ENCODE data around the gene OR52H1. TPM values are rescaled to one million over a fixed set of nuclear protein-coding genes. Genes with fewer than 3 reads are reported as not detected.

OR52H1 gene
- polyA plus RNA-seq, 2 of the 4 experiments (the other 2 are of a cell fraction): not detected

DNA sequence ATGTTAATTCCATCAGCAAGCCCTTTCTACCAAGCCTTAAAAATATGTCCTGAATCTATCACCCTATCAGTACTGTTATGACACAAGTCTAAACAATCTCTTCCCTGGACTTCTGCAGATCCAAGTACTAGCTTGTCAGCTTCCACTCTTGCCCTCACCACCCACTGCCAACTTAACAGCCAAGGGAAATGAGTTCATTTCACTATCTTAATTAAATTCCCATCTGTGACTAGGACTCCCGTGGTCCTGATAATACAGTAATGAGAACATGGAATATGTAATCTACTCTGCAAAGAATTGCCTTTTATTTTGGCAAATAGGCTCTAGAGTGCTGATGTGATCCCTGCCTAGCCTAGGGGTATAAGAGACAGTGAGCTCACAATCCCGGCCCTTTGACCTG is 48.7 kb downstream of the OR52H1 start:
- Histone ChIP-seq H3K4me3 (no peak overlapping the region), H3K27ac (no peak overlapping the region), H3K4me1 (no peaks in the 10 kb centered on the region), H3K9me3 (no peaks in the 10 kb centered on the region), H3K4me2 (no peak overlapping the region)
- ATAC-seq (no peak), DNase-seq (ENCODE audit: low read depth in 1 of 2, low spot score in 1 of 2) (no peak), FAIRE-seq (no peak)
- ChIA-PET CTCF (interaction anchor here (1.2 kb wide), 1 partner anchor 10 kb away, joined by 3 read pairs; no protein-coding TSS in a partner anchor), POLR2A (no interaction called here)
- no peak for TF ChIP-seq RCOR1 (IDR thresholded peaks at IDR 0.05; ENCODE audit: low read depth, low read length)
- no peak for TF ChIP-seq ZFP36 (IDR thresholded peaks at IDR 0.05; ENCODE audit: borderline replicate concordance, partially characterized antibody)
- TF ChIP-seq MYC (IDR thresholded peaks at IDR 0.05; ENCODE audit: borderline replicate concordance, low read length): no peak
- TF ChIP-seq JUN (IDR thresholded peaks at IDR 0.05): no peak
- TF ChIP-seq EHF (CRISPR knock-in tag; IDR thresholded peaks at IDR 0.05): no peak
- no peak for TF ChIP-seq NFE2L2 (conservative IDR thresholded peaks at IDR 0.05; ENCODE audit: low read length)
- no peak for TF ChIP-seq FOXS1 (CRISPR knock-in tag; IDR thresholded peaks at IDR 0.05)
- TF ChIP-seq CHD4 (IDR thresholded peaks at IDR 0.05; ENCODE audit: borderline replicate concordance): no peak
- no peak for TF ChIP-seq TFCP2L1 (CRISPR knock-in tag; IDR thresholded peaks at IDR 0.05)
- TF ChIP-seq HEYL (CRISPR knock-in tag; IDR thresholded peaks at IDR 0.05): no peak
- TF ChIP-seq, protein P1, sequence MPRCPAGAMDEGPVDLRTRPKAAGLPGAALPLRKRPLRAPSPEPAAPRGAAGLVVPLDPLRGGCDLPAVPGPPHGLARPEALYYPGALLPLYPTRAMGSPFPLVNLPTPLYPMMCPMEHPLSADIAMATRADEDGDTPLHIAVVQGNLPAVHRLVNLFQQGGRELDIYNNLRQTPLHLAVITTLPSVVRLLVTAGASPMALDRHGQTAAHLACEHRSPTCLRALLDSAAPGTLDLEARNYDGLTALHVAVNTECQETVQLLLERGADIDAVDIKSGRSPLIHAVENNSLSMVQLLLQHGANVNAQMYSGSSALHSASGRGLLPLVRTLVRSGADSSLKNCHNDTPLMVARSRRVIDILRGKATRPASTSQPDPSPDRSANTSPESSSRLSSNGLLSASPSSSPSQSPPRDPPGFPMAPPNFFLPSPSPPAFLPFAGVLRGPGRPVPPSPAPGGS (IDR thresholded peaks at IDR 0.05): no peak
- WGBS (ENCODE audit: missing lambda C conversion rate): 10% methylated on average over 2 of the region's 2 CpGs

Other genes with a start within 250 kb of the OR52H1 start
- 0.11 TPM in 1 of 2 replicates, not detected in the other for gene OR51B4, start 246.6 kb downstream of the OR52H1 start, polyA plus RNA-seq (2011; rRNA removed)
- gene OR51B4, start 246.6 kb downstream of the OR52H1 start, polyA plus RNA-seq (2017; fragmentation: RNase III; extraction: RNeasy Plus Mini Kit Qiagen cat#74134 plus additional on column Dnase treatment): not detected in 3 replicates
- not detected in 2 replicates for gene OR51B2, start 224.2 kb downstream of the OR52H1 start, polyA plus RNA-seq (2011; rRNA removed)
- not detected in 3 replicates for gene OR51B2, start 224.2 kb downstream of the OR52H1 start, polyA plus RNA-seq (2017; fragmentation: RNase III; extraction: RNeasy Plus Mini Kit Qiagen cat#74134 plus additional on column Dnase treatment)
- gene OR51B5, start 205.0 kb downstream of the OR52H1 start, polyA plus RNA-seq (2011; rRNA removed): 0.09 and 0.19 TPM in 2 replicates
- 0.06 to 0.10 TPM in 2 of 3 replicates, not detected in the other for gene OR51B5, start 205.0 kb downstream of the OR52H1 start, polyA plus RNA-seq (2017; fragmentation: RNase III; extraction: RNeasy Plus Mini Kit Qiagen cat#74134 plus additional on column Dnase treatment)
- not detected in 2 replicates for gene OR51B6, start 197.0 kb downstream of the OR52H1 start, polyA plus RNA-seq (2011; rRNA removed)
- gene OR51B6, start 197.0 kb downstream of the OR52H1 start, polyA plus RNA-seq (2017; fragmentation: RNase III; extraction: RNeasy Plus Mini Kit Qiagen cat#74134 plus additional on column Dnase treatment): not detected in 3 replicates
- not detected in 2 replicates for gene OR51M1, start 164.7 kb downstream of the OR52H1 start, polyA plus RNA-seq (2011; rRNA removed)
- gene OR51M1, start 164.7 kb downstream of the OR52H1 start, polyA plus RNA-seq (2017; fragmentation: RNase III; extraction: RNeasy Plus Mini Kit Qiagen cat#74134 plus additional on column Dnase treatment): not detected in 3 replicates
- gene OR51Q1, start 126.4 kb downstream of the OR52H1 start, polyA plus RNA-seq (2011; rRNA removed): not detected in 2 replicates
- not detected in 3 replicates for gene OR51Q1, start 126.4 kb downstream of the OR52H1 start, polyA plus RNA-seq (2017; fragmentation: RNase III; extraction: RNeasy Plus Mini Kit Qiagen cat#74134 plus additional on column Dnase treatment)
- gene OR51I1, start 107.0 kb downstream of the OR52H1 start, polyA plus RNA-seq (2011; rRNA removed): not detected in 2 replicates
- not detected in 3 replicates for gene OR51I1, start 107.0 kb downstream of the OR52H1 start, polyA plus RNA-seq (2017; fragmentation: RNase III; extraction: RNeasy Plus Mini Kit Qiagen cat#74134 plus additional on column Dnase treatment)
- not detected in 2 replicates for gene OR51I2, start 99.2 kb downstream of the OR52H1 start, polyA plus RNA-seq (2011; rRNA removed)
- gene OR51I2, start 99.2 kb downstream of the OR52H1 start, polyA plus RNA-seq (2017; fragmentation: RNase III; extraction: RNeasy Plus Mini Kit Qiagen cat#74134 plus additional on column Dnase treatment): not detected in 3 replicates
- gene OR52D1, start 59.9 kb downstream of the OR52H1 start, polyA plus RNA-seq (2011; rRNA removed): not detected in 2 replicates
- not detected in 3 replicates for gene OR52D1, start 59.9 kb downstream of the OR52H1 start, polyA plus RNA-seq (2017; fragmentation: RNase III; extraction: RNeasy Plus Mini Kit Qiagen cat#74134 plus additional on column Dnase treatment)
- gene UBQLN3, start 38.6 kb downstream of the OR52H1 start, polyA plus RNA-seq (2011; rRNA removed): not detected in 2 replicates
- not detected in 3 replicates for gene UBQLN3, start 38.6 kb downstream of the OR52H1 start, polyA plus RNA-seq (2017; fragmentation: RNase III; extraction: RNeasy Plus Mini Kit Qiagen cat#74134 plus additional on column Dnase treatment)
- gene UBQLNL, start 31.8 kb downstream of the OR52H1 start, polyA plus RNA-seq (2011; rRNA removed): 0.41 and 0.71 TPM in 2 replicates
- gene UBQLNL, start 31.8 kb downstream of the OR52H1 start, polyA plus RNA-seq (2017; fragmentation: RNase III; extraction: RNeasy Plus Mini Kit Qiagen cat#74134 plus additional on column Dnase treatment): 0.06 to 0.13 TPM (median 0.12 TPM) in 3 replicates
- not detected in 2 replicates for gene OR52B6, start 32.3 kb upstream of the OR52H1 start, polyA plus RNA-seq (2011; rRNA removed)
- not detected in 3 replicates for gene OR52B6, start 32.3 kb upstream of the OR52H1 start, polyA plus RNA-seq (2017; fragmentation: RNase III; extraction: RNeasy Plus Mini Kit Qiagen cat#74134 plus additional on column Dnase treatment)
- 44.1 and 52.8 TPM in 2 replicates for gene TRIM6, start 48.1 kb upstream of the OR52H1 start, polyA plus RNA-seq (2011; rRNA removed)
- gene TRIM6, start 48.1 kb upstream of the OR52H1 start, polyA plus RNA-seq (2017; fragmentation: RNase III; extraction: RNeasy Plus Mini Kit Qiagen cat#74134 plus additional on column Dnase treatment): 22.6 to 27.5 TPM (median 22.9 TPM) in 3 replicates
- gene TRIM34, start 76.5 kb upstream of the OR52H1 start, polyA plus RNA-seq (2011; rRNA removed): 11.7 and 15.2 TPM in 2 replicates
- gene TRIM34, start 76.5 kb upstream of the OR52H1 start, polyA plus RNA-seq (2017; fragmentation: RNase III; extraction: RNeasy Plus Mini Kit Qiagen cat#74134 plus additional on column Dnase treatment): 6.1 to 8.1 TPM (median 6.8 TPM) in 3 replicates
- 30.5 and 32.6 TPM in 2 replicates for gene TRIM5, start 136.5 kb upstream of the OR52H1 start, polyA plus RNA-seq (2011; rRNA removed)
- 19.6 to 22.8 TPM (median 21.9 TPM) in 3 replicates for gene TRIM5, start 136.5 kb upstream of the OR52H1 start, polyA plus RNA-seq (2017; fragmentation: RNase III; extraction: RNeasy Plus Mini Kit Qiagen cat#74134 plus additional on column Dnase treatment)
- 2.4 and 2.7 TPM in 2 replicates for gene TRIM22, start 141.2 kb upstream of the OR52H1 start, polyA plus RNA-seq (2011; rRNA removed)
- 1.2 to 1.5 TPM (median 1.4 TPM) in 3 replicates for gene TRIM22, start 141.2 kb upstream of the OR52H1 start, polyA plus RNA-seq (2017; fragmentation: RNase III; extraction: RNeasy Plus Mini Kit Qiagen cat#74134 plus additional on column Dnase treatment)
- gene OR56B1, start 187.9 kb upstream of the OR52H1 start, polyA plus RNA-seq (2011; rRNA removed): not detected in 2 replicates
- gene OR56B1, start 187.9 kb upstream of the OR52H1 start, polyA plus RNA-seq (2017; fragmentation: RNase III; extraction: RNeasy Plus Mini Kit Qiagen cat#74134 plus additional on column Dnase treatment): not detected in 3 replicates
- not detected in 2 replicates for gene OR52N4, start 205.7 kb upstream of the OR52H1 start, polyA plus RNA-seq (2011; rRNA removed)
- gene OR52N4, start 205.7 kb upstream of the OR52H1 start, polyA plus RNA-seq (2017; fragmentation: RNase III; extraction: RNeasy Plus Mini Kit Qiagen cat#74134 plus additional on column Dnase treatment): not detected in 3 replicates
- gene OR52N5, start 234.8 kb upstream of the OR52H1 start, polyA plus RNA-seq (2011; rRNA removed): not detected in 2 replicates
- gene OR52N5, start 234.8 kb upstream of the OR52H1 start, polyA plus RNA-seq (2017; fragmentation: RNase III; extraction: RNeasy Plus Mini Kit Qiagen cat#74134 plus additional on column Dnase treatment): not detected in 3 replicates
- not detected in 2 replicates for gene OR52N1, start 242.7 kb upstream of the OR52H1 start, polyA plus RNA-seq (2011; rRNA removed)
- not detected in 3 replicates for gene OR52N1, start 242.7 kb upstream of the OR52H1 start, polyA plus RNA-seq (2017; fragmentation: RNase III; extraction: RNeasy Plus Mini Kit Qiagen cat#74134 plus additional on column Dnase treatment)